Choroid plexus epithelial cell (primary cell): ENCODE measurements around the gene KLHDC1.
"Not testable (repeated sequence)": the region's sequence is repeated elsewhere in the genome, so short reads cannot be mapped to it uniquely, and the experiment has no call there.

ENCODE experiments used
- DNase-seq: peaks from one replicate; pipeline ENCODE4 v3.0.0-alpha.2; 2010; ENCODE audit warnings: low read depth
- H3K4me3 ChIP-seq: 2 replicates; pipeline ENCODE4 v1.5.1; 2011; ENCODE audit warnings: low read depth, mild to moderate bottlenecking, control low read depth, low read length, moderate library complexity
- TF ChIP-seq, protein P1 (sequence below): conservative IDR thresholded peaks from 2 replicates; pipeline ENCODE4 v1.5.1; 2011; ENCODE audit warnings: low read depth, mild to moderate bottlenecking, control low read depth, inconsistent platforms, low read length, moderate library complexity

Gene KLHDC1

DNA sequence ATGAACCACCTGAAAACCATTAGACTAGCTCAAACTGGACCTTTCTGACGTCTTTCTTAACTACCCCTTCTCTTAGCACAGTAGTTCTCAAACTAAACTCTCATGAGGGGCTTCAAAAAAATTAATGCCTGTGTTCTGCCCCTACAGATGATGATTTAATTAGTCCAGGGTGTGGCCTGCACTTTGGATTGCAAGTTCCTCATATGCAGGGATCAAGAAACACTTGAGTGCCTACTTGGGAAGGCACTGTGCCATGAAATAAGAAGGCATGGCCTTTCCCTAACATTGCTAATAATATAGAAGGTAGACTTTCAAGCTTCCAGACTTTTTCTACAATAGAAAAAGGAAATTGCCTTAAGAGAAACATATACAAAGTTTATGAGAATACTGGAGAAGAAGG is 52.3 kb downstream of the KLHDC1 start:
- no peak for DNase-seq
- H3K4me3 ChIP-seq, result no peak overlapping the region
- TF ChIP-seq, protein P1, sequence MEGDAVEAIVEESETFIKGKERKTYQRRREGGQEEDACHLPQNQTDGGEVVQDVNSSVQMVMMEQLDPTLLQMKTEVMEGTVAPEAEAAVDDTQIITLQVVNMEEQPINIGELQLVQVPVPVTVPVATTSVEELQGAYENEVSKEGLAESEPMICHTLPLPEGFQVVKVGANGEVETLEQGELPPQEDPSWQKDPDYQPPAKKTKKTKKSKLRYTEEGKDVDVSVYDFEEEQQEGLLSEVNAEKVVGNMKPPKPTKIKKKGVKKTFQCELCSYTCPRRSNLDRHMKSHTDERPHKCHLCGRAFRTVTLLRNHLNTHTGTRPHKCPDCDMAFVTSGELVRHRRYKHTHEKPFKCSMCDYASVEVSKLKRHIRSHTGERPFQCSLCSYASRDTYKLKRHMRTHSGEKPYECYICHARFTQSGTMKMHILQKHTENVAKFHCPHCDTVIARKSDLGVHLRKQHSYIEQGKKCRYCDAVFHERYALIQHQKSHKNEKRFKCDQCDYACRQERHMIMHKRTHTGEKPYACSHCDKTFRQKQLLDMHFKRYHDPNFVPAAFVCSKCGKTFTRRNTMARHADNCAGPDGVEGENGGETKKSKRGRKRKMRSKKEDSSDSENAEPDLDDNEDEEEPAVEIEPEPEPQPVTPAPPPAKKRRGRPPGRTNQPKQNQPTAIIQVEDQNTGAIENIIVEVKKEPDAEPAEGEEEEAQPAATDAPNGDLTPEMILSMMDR, result no peak

DNA sequence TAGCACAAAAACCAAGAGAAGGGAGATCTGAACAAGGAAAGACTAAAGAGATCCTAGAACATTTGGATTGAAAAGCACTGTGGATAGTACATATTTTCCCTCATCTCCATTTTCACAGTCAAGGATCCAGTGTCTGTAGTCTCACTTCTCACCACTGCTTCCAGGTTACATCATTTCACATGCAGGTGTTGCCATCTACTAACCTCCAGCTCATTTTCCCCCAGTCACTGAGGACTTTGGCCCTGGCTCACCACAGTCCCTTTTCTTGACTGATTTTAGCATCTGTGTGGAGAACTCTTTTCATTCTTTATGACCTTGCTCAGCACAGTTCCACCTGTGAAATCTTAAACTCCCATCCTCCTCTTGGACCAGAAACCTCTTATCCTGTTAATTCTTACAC is 53.6 kb downstream of the KLHDC1 start:
- not testable (repeated sequence) for DNase-seq, H3K4me3 ChIP-seq

DNA sequence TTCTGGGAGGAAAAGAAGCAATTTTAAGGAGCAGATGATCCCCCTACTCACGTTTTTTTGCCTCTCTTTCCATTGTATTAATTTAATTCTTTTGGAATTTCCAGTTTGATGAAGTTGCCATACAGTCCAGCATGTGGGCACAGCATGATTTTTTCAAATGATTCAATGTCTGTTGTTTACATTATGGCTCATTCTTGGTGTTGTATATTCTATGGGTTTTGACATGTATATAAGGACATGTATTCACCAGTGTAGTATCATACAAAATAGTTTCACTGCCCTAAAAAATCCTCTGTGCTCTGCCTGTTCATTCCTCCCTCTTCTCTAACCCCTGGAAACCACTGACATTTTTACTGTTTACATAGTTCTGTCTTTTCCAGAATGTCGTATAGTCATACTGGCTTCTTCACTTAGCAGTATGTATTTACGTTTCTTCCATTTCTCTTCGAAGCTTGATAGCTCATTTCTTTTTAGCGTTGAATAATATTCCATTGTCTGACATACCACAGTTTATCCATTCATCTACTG is 61.7 kb downstream of the KLHDC1 start:
- no peak overlapping the region for H3K4me3 ChIP-seq
- DNase-seq, result no peak
- TF ChIP-seq, protein P1, result no peak

DNA sequence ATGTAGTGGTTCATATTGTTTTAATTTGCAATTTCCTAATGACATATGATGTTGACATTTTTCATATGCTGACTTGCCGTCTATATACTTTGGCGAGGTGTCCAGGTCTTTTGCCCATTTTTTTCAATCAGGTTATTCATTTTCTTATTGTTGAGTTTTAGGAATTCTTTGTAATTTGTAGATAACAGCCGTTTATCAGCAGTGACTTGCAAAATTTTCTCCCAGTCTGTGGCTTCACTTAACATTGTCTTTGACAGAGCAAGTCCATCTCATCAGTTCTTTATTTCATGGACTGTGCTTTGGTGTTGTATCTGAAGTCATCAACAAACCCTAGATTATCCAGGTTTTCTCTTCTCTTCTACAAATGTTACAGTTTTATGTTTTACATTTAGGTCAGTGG is 62.5 kb downstream of the KLHDC1 start:
- H3K4me3 ChIP-seq, result no peak overlapping the region
- TF ChIP-seq, protein P1, result no peak
- no peak for DNase-seq

DNA sequence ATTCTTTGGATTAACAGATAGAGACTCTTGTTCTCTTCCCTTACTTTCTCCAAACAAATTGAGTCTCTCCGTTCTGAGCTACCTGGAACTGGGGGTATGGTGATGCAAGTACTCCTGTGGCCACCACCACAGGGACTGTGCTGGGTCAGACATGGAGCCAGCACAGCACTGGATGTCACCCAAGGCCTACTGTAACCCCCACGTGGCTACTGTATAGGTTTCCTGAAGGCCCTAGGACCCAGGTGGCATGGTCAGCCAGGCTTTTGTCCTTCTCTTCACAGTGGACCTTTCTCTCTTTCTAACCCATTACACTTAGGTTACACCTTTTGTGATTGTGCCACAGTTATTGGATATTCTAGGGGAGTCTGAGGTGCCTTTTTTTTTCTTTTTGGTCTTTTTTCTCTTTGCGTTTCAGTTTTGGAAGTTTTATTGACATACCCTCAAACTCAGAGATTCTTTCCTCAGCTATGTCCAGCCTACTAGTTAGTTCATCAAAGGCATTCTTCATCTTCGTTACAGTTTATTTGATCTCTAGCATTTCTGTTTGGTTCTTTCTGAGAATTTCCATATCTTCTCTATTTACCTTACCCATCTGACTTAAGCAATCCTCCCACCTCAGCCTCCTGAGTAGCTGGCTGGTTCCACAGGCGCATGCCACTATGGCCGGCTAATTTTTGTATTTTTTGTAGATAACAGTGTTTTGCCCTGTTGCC is 69.1 kb downstream of the KLHDC1 start:
- TF ChIP-seq, protein P1, result no peak
- no peak for DNase-seq
- H3K4me3 ChIP-seq, result no peak overlapping the region

DNA sequence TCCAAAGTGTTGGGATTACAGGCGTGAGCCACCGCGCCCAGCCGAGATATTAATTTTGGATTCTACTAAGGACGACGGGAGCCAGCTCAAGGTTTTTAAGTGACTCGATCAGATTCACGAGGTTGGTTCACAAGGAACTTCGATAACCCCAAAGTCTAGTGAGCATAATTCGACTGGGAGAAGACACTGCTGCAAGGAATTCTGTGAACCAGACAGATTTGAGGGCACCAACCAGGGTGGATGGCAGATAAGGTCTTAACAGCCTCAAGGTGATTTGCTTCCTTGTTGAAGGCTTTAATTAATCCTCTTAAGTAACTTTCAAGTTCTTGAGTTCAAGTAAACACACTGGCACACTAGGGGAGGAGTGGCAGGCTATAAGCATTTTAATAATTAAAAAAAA is 73.9 kb downstream of the KLHDC1 start:
- H3K4me3 ChIP-seq, result peak overlapping the region; percentile 96
- TF ChIP-seq, protein P1, result no peak
- no peak for DNase-seq

DNA sequence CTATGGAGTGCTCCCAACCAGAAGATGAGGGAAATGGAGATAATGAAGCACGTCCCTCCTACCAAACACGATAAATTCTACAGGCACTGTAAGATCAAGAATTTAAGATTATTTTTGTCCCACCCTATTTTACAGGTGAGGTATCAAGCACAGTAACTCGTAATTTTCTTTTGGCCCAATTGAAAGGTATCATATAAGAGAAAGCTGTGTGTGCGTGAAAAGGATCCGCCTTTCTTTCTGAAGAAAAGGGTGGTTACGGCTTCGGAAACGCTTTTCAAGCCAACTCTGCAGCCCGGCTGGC is 74.3 kb downstream of the KLHDC1 start:
- DNase-seq, result no peak
- TF ChIP-seq, protein P1, result no peak
- peak overlapping the region; percentile 96 for H3K4me3 ChIP-seq
